Activated naive CD8-positive, alpha-beta T cell treated with anti-CD3 and anti-CD28 coated beads for 36 hours (primary cell): ENCODE data around the gene RASL11A. TPM values are rescaled to one million over a fixed set of nuclear protein-coding genes. Genes with fewer than 3 reads are reported as not detected.
"Not testable (repeated sequence)": the region's sequence is repeated elsewhere in the genome, so short reads cannot be mapped to it uniquely, and the experiment has no call there.

Source experiments
- DNase-seq: peaks from one replicate; pipeline ENCODE4 v3.0.0; 2021
- H3K27ac Mint-ChIP-seq: one replicate; pipeline ENCODE4 v1.8.0; 2022; ENCODE audit warnings: mild to moderate bottlenecking, moderate library complexity, mixed read lengths
- H3K27me3 Mint-ChIP-seq: one replicate; pipeline ENCODE4 v1.8.0; 2022; ENCODE audit warnings: mild to moderate bottlenecking, mixed read lengths
- H3K36me3 Mint-ChIP-seq: one replicate; pipeline ENCODE4 v1.8.0; 2021; ENCODE audit warnings: mild to moderate bottlenecking, mixed read lengths
- H3K4me1 Mint-ChIP-seq: one replicate; pipeline ENCODE4 v1.8.0; 2021; ENCODE audit warnings: mixed read lengths
- H3K4me3 Mint-ChIP-seq: one replicate; pipeline ENCODE4 v1.8.0; 2022; ENCODE audit warnings: mild to moderate bottlenecking, moderate library complexity, mixed read lengths
- H3K9me3 Mint-ChIP-seq: one replicate; pipeline ENCODE4 v1.8.0; 2022; ENCODE audit warnings: mixed read lengths
- total RNA-seq, 2 experiments: library from RNA; stranded (reverse); gene quantifications; one replicate each; pipeline ENCODE4 v1.2.3, GENCODE V29; 2021

The RASL11A gene, protein sequence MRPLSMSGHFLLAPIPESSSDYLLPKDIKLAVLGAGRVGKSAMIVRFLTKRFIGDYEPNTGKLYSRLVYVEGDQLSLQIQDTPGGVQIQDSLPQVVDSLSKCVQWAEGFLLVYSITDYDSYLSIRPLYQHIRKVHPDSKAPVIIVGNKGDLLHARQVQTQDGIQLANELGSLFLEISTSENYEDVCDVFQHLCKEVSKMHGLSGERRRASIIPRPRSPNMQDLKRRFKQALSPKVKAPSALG
- total RNA-seq = 1 to 10 TPM; 2.0 to 3.0 TPM

DNA sequence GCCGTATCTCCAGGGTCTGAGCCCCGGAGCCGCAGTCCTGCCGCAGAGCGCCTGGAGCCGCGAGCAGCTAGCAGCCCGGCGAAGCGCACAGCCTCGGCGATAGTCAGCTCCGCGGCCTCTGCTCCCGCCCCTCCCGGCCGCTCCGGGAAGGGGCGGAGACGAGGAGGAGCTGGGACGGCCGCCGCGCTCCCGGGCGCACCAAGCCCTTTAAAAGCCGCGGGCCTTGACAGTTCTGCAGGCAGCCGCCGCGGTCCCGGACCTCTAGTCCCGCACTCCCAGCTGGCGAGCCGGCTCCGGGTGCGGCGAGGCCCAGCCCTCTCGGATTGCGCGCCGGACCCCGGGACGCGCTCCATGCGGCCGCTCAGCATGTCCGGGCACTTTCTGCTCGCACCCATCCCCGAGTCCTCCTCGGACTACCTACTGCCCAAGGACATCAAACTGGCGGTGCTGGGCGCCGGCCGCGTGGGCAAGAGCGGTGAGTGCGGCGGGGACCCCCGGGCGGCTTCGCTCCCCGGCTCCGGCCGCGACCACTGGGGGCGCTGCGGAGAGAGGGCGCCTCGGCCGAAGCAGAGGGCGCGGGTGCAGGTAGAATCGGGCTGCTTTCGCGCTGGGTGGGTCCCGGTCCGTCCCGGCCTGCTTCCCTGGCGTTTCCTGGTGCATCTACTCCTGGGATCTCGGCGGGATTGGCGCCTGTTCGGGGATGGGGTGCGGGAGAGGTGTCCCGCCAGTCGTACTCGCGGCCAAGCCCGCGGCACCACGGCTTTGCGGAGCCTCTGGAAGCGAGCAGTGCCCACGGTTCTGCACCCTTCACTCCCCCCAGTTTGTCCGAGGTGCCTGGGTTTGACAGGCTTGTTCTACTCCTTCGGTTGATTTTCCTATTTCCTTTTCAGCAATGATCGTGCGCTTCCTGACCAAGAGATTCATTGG is at the start of gene RASL11A:
Gene RASL11A (plus strand): TSS at position 237 of the 927 bp plus-strand sequence. CDS start 115 bp downstream, at position 352.
- Mint-ChIP-seq H3K9me3 (no peaks in the 10 kb centered on the region), H3K27ac (no peak within 1 kb of the TSS), H3K27me3 (no peaks in the 10 kb centered on the region), H3K36me3 (no peaks in the 10 kb centered on the region), H3K4me1 (peaks cover 6% of the 10 kb centered on the region), H3K4me3 (peak within 1 kb of the TSS; percentile 81)
- peak; percentile 79 for DNase-seq

DNA sequence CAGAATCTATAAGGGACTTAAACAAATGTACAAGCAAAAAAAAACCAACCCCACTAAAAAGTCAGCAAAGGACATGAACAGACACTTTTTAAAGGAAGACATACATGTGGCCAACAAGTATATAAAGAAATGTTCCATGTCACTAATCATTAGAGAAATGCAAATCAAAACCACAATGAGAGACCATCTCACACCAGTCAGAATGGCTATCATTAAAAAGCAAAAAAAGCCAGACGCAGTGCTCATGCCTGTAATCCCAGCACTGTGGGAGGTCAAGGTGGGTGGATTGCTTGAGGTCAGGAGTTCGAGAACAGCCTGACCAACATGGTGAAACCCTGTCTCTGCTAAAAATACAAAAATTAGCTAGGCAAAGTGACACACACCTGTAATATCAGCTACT is 48.5 kb upstream of the RASL11A start:
- H3K4me1 Mint-ChIP-seq, H3K9me3 Mint-ChIP-seq, H3K4me3 Mint-ChIP-seq, H3K27me3 Mint-ChIP-seq, DNase-seq, H3K27ac Mint-ChIP-seq, H3K36me3 Mint-ChIP-seq: not testable (repeated sequence)

DNA sequence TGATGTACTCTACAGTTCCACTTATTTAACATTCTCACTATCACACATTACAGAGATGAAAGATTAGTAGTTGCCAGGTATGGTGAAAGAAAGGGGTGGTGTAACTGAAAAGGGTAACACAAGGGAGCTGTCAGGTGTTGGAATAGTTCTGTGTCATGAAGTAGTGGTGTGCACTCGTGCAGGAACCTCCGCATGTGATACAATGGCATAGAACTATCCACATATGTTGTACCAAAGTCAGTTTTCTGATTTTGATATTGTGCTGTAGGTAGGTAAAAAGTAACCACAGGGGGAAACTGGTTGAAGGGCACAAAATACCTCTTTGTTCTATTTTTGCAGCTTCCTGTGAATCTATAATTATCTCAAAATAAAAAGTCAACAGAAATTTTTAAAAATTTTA is 43.6 kb upstream of the RASL11A start:
- H3K36me3 Mint-ChIP-seq = peaks cover 1% of the 10 kb centered on the region
- no peaks in the 10 kb centered on the region for H3K27me3 Mint-ChIP-seq
- DNase-seq = no peak
- no peak overlapping the region for H3K4me3 Mint-ChIP-seq
- no peak overlapping the region for H3K27ac Mint-ChIP-seq
- peaks cover 8% of the 10 kb centered on the region for H3K9me3 Mint-ChIP-seq
- peaks cover 10% of the 10 kb centered on the region for H3K4me1 Mint-ChIP-seq

DNA sequence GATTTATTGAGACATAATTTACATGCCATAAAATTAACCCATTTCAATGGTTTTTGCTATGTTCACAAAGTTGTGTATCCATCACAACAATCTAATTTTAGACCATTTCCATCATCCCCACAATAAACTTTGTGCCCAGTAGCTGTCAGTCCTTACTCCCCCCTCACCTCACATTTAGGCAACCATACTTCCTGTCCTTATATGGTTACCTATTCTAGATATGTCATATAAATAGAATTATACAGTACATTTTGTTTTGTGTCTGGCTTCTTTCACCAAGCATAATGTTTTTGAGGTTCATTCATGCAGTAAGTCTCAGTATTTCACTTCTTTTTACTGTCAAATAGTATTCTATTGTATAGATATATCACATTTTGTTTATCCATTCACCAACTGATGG is 42.5 kb upstream of the RASL11A start:
- no peaks in the 10 kb centered on the region for H3K27me3 Mint-ChIP-seq
- no peak overlapping the region for H3K4me3 Mint-ChIP-seq
- DNase-seq = no peak
- H3K9me3 Mint-ChIP-seq = peaks cover 15% of the 10 kb centered on the region
- peaks cover 10% of the 10 kb centered on the region for H3K4me1 Mint-ChIP-seq
- no peak overlapping the region for H3K27ac Mint-ChIP-seq
- peaks cover 12% of the 10 kb centered on the region for H3K36me3 Mint-ChIP-seq

DNA sequence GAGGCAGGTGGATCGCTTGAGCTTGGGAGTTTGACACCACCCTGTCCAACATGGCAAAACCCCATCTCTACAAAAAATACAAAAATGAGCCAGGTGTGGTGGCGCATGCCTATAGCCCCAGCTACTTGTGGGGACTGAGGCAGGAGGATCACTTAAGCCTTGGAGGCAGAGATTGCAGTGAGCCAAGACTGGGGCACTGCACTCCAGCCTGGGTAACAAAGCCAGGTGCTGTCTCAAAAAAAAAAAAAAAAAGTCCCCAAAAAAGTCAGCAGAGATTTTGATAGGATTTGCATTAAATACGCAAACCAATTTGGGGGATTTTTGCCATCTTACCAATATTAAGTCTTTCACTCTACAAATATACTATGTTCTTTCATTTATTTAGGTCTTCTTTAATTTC is 41.0 kb upstream of the RASL11A start:
- H3K9me3 Mint-ChIP-seq = peaks cover 15% of the 10 kb centered on the region
- no peak for DNase-seq
- H3K4me1 Mint-ChIP-seq = peaks cover 10% of the 10 kb centered on the region
- H3K27me3 Mint-ChIP-seq = no peaks in the 10 kb centered on the region
- no peak overlapping the region for H3K4me3 Mint-ChIP-seq
- H3K36me3 Mint-ChIP-seq = peaks cover 16% of the 10 kb centered on the region
- no peak overlapping the region for H3K27ac Mint-ChIP-seq

DNA sequence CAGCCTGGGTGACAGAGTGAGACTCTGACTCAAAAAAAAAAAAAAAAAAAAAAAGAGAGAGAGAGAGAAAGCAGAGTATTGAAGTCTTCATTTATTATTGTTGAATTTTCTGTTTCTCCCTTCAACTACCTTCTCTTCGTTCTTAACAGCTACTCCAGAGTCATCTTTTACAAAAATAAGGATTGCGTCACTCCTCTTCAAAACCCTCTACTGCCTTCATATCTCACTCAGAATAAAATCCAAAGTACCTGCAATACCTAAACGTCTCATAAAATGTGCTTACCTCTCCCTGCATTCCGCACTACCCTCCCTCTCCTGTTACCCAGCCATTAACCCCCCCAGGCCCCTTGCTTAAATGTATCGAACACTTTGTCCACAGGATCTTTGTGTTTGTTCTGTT is 36.7 kb upstream of the RASL11A start:
- Mint-ChIP-seq H3K27ac (no peak overlapping the region), H3K4me1 (no peaks in the 10 kb centered on the region), H3K4me3 (no peak overlapping the region), H3K36me3 (peaks cover 16% of the 10 kb centered on the region), H3K27me3 (no peaks in the 10 kb centered on the region), H3K9me3 (peaks cover 14% of the 10 kb centered on the region)
- no peak for DNase-seq

DNA sequence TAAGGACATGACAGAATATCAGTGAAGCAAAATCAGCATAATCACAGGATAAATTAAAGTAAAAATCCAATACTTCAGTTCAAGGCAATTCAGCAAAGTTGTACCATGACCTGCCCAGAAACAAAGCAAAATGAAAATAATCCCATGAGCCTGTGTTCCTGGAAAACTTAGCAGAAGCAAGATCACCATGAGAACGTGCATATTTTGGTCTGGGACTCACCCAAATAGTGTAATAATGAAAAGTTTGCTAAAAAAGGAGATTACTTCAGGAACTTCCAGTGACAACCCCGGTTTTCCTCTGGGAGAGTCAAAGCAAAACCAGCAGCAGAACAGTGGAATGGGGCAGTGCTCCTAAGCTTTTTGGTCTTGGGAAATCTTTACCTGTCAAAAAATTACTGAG is 34.2 kb upstream of the RASL11A start:
- no peak for DNase-seq
- Mint-ChIP-seq H3K36me3 (peaks cover 16% of the 10 kb centered on the region), H3K4me1 (no peaks in the 10 kb centered on the region), H3K4me3 (no peak overlapping the region), H3K27ac (no peak overlapping the region), H3K9me3 (peaks cover 9% of the 10 kb centered on the region), H3K27me3 (no peaks in the 10 kb centered on the region)

DNA sequence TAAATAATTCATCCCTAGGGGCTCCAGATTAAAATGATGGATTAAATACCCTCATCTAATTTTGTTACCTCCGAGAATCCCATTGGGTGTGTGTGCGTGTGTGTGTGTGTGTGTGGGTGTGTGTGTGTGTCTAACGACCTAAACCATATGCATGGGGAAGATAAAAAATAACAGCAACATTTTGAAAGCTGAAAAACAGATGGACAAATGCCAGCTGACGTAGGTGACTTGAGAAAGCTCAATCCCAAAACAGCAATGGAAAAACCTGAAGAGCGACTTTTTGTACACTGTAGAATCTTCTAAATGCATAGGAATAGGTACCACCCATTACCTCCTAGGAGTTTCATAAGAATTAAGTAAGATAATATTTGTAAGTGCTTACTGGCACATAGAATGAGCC is 27.9 kb upstream of the RASL11A start:
- no peaks in the 10 kb centered on the region for H3K9me3 Mint-ChIP-seq
- no peak overlapping the region for H3K27ac Mint-ChIP-seq
- H3K4me3 Mint-ChIP-seq = no peak overlapping the region
- H3K36me3 Mint-ChIP-seq = peaks cover 12% of the 10 kb centered on the region
- peaks cover 8% of the 10 kb centered on the region for H3K4me1 Mint-ChIP-seq
- no peak for DNase-seq
- no peaks in the 10 kb centered on the region for H3K27me3 Mint-ChIP-seq

DNA sequence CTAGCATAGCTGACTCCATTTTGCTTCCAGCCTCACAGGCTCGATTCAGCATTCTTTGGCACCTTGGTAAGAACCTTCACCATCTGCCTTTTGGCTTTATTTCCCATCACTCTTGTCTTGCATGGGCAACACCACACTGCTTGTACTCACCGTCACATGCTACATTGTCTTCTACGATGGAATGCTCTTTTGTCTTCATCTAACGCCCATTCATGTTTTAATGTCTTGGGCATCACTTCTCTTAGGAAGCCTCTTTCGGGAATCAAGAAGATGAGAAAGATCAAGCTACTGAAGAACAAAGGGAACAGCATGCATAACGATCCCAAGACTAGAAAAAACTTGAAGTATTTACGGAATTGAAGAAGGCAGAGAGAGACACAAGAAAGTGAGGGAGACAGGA is 25.0 kb upstream of the RASL11A start:
- Mint-ChIP-seq H3K4me3 (no peak overlapping the region), H3K4me1 (peaks cover 20% of the 10 kb centered on the region), H3K27me3 (no peaks in the 10 kb centered on the region), H3K9me3 (no peaks in the 10 kb centered on the region), H3K36me3 (peaks cover 12% of the 10 kb centered on the region), H3K27ac (no peak overlapping the region)
- DNase-seq = no peak

DNA sequence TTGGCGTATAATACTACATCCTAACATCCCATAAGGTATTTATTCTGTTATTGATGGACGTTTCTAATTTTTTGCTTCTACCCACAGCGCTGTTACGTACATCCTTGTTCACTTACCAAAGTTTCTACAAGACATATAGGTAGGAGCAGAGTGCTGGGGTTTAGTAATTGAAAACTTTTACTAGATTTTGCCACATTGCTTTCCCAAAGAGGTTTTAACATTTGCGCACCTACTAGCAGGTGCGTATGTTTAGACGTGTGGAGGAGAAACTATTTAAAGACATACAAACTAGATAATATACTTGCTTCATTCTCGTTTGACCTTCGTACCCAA is 19.8 kb upstream of the RASL11A start:
- Mint-ChIP-seq H3K36me3 (peaks cover 42% of the 10 kb centered on the region), H3K27me3 (no peaks in the 10 kb centered on the region), H3K4me3 (peak overlapping the region; percentile 98), H3K9me3 (no peaks in the 10 kb centered on the region), H3K4me1 (peaks cover 37% of the 10 kb centered on the region), H3K27ac (peak overlapping the region; percentile 98)
- DNase-seq = no peak

DNA sequence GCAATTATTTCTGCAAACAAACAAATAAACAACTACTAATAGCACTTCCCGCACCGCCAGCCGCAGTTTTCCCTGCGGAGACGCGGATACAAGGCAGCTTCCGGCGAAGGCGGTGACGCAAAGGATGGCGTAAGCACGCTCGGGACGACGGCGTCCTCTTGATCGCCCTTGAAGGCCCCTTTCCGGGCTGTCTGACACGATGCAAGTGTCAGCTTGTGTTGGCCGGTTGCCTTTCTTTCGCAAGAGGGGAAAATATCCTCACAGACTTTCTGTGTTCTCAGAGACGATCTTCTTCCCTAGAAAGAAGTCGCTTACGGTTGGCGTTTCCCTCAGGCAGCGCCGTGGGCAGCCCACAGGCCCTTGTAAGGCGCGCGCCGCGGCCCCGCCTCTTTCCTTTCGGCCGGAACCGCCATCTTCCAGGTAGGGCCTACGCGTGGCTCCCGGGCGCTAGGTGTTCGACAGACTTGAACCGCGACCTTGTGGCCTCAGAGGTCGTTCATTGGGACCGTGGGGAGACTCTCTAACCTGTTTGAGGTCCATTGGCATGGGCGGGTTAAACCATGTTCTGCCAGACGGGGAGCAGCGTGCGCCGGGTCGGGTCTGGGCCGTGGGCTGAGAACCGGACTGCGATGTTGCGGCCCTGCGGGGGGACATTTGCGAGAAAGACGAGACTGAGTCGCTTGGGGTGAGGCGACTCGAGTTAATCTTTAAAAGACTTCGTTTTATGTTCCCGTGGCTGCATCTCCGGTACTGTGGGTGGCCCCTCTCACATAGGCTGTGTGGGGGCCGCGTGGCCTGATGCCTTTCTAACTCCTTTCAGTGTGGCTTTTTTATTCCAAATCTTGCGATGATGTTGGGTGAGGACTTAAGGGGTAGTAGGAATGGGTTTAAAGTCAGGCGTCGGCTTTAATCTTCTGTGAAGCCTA is 19.2 kb upstream of the RASL11A start, which contains the start of gene RPL21:
Gene RPL21 (plus strand): TSS at position 393 of the 926 bp plus-strand sequence. CDS start 2,219 bp downstream, outside the sequence.
- Mint-ChIP-seq H3K4me3 (peak within 1 kb of the TSS; percentile 98), H3K36me3 (peaks cover 46% of the 10 kb centered on the region), H3K4me1 (peaks cover 38% of the 10 kb centered on the region), H3K9me3 (no peaks in the 10 kb centered on the region), H3K27ac (peak within 1 kb of the TSS; percentile 98), H3K27me3 (no peaks in the 10 kb centered on the region)
- peak; percentile 88 for DNase-seq

DNA sequence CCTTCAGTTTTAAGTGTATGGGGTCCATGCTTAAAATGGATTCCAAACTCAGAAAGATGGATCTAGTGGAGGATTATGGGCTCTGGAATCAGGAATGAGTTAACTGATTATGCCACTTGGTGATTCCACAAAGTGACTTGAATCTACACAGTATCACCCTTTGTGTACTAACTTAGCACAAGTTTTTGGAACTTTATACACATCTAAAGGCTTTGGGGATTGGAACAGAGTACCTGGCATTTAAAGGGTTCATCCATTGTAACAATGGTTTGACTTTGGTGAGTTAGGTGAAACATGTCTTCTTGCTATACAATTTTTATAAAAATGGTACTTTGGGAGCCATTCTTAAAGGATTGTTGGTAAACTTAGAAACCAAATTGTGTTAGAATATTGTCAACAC is 18.2 kb upstream of the RASL11A start:
- Mint-ChIP-seq H3K4me3 (peak overlapping the region; percentile 98), H3K27ac (peak overlapping the region; percentile 98), H3K9me3 (no peaks in the 10 kb centered on the region), H3K36me3 (peaks cover 55% of the 10 kb centered on the region), H3K27me3 (no peaks in the 10 kb centered on the region), H3K4me1 (peaks cover 43% of the 10 kb centered on the region)
- no peak for DNase-seq

DNA sequence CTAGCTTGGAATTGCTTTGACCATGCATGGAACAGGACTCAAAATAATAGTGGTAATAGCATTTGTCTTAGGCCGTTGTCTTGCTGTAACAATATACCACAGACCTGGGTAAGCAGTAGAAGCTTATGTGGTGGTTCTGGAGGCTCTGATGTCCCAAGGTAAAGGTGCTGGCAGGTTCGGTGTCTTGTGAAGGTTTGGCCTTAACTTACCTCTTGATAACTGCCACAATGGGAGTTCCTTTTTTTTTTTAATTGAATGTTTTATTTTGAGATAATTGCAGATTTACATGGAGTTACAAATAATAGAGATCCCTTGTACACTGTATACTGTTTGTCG is 13.4 kb upstream of the RASL11A start:
- H3K4me3 Mint-ChIP-seq = no peak overlapping the region

DNA sequence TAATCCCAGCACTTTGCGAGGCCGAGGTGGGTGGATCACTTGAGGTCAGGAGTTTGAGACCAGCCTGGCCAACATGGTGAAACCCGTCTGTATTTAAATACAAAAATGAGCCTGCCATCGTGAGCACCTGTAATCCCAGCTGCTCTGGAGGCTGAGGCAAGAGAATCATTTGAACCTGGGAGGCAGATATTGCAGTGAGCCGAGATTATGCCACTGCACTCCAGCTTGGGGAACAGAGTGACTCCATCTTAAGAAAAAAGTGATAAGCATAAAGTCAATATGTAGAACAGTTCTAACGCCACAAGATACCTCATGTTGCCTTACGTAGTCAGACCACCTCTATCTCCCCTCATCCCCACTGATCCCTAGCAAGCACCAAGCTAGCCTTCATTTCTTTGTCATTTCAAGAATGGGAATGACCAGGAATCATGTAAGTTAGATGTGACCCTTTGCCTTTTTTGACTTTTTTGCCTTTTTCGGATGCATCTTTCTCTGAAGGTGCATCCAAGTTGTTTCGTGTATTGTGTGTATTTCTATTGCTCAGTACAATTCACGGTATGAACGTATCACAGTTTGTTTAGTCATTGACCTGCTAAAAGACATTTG is 12.9 kb upstream of the RASL11A start:
- Mint-ChIP-seq H3K27ac (peak overlapping the region; percentile 75), H3K27me3 (no peaks in the 10 kb centered on the region), H3K4me1 (peaks cover 79% of the 10 kb centered on the region), H3K4me3 (no peak overlapping the region), H3K36me3 (peaks cover 79% of the 10 kb centered on the region), H3K9me3 (no peaks in the 10 kb centered on the region)
- DNase-seq = no peak

More for the DNA sequence above, 13.4 kb upstream of the RASL11A start:
- Mint-ChIP-seq H3K27me3 (no peaks in the 10 kb centered on the region), H3K9me3 (no peaks in the 10 kb centered on the region), H3K27ac (peak overlapping the region; percentile 75), H3K4me1 (peaks cover 74% of the 10 kb centered on the region), H3K36me3 (peaks cover 79% of the 10 kb centered on the region)
- DNase-seq = no peak
